ENCODE data around the gene IQCN. TPM values are rescaled to one million over a fixed set of nuclear protein-coding genes. Genes with fewer than 3 reads are reported as not detected.

The IQCN gene
- total RNA-seq: 1.3 TPM
- 1.8 TPM for polyA plus RNA-seq

- no peak for DNase-seq (ENCODE audit: extremely low spot score)
- WGBS: 67% methylated on average over 9 of the region's 9 CpGs
- no peak within 1 kb of the TSS for H3K4me3 ChIP-seq (ENCODE audit: low read depth, low read length)
- H3K4me1 ChIP-seq (ENCODE audit: insufficient read depth): peaks cover 3% of the 10 kb centered on the region
- no peak within 1 kb of the TSS for H3K27ac ChIP-seq (ENCODE audit: low read depth)
- no peaks in the 10 kb centered on the region for H3K36me3 ChIP-seq (ENCODE audit: insufficient read depth)
Observed at GRCh38 chr19:18274219-18274780, at the start of gene IQCN. TSS of gene IQCN (minus strand) at chr19:18274452. CDS start at chr19:18269478, 4,974 bp downstream.

GRCh38 chr19:18322759-18323460, 48.7 kb upstream of the IQCN start, which contains the start of gene LSM4:
TSS of gene LSM4 (minus strand) at chr19:18323076. CDS start at chr19:18323020, 56 bp downstream.
- Histone ChIP-seq H3K4me3 (ENCODE audit: low read depth, low read length) (peak within 1 kb of the TSS; percentile 38), H3K36me3 (ENCODE audit: insufficient read depth) (no peaks in the 10 kb centered on the region), H3K4me1 (ENCODE audit: insufficient read depth) (peaks cover 3% of the 10 kb centered on the region), H3K27ac (ENCODE audit: low read depth) (peak within 1 kb of the TSS; percentile 76)
- under 1% methylated on average over 75 of the region's 75 CpGs for WGBS
- peak; percentile 95 for DNase-seq (ENCODE audit: extremely low spot score)

GRCh38 chr19:18322318-18322758, 48.1 kb upstream of the IQCN start:
- H3K36me3 ChIP-seq (ENCODE audit: insufficient read depth): no peaks in the 10 kb centered on the region
- peak overlapping the region; percentile 59 for H3K27ac ChIP-seq (ENCODE audit: low read depth)
- WGBS: 2% methylated on average over 7 of the region's 7 CpGs
- peaks cover 3% of the 10 kb centered on the region for H3K4me1 ChIP-seq (ENCODE audit: insufficient read depth)
- no peak for DNase-seq (ENCODE audit: extremely low spot score)
- H3K4me3 ChIP-seq (ENCODE audit: low read depth, low read length): peak overlapping the region; percentile 38

- Histone ChIP-seq H3K27ac (ENCODE audit: low read depth) (peak overlapping the region; percentile 39), H3K4me3 (ENCODE audit: low read depth, low read length) (no peak overlapping the region), H3K36me3 (ENCODE audit: insufficient read depth) (no peaks in the 10 kb centered on the region), H3K4me1 (ENCODE audit: insufficient read depth) (peaks cover 3% of the 10 kb centered on the region)
- DNase-seq (ENCODE audit: extremely low spot score): no peak
- WGBS: 11% methylated on average over 9 of the region's 9 CpGs
Observed at GRCh38 chr19:18321734-18322102, 47.5 kb upstream of the IQCN start.

GRCh38 chr19:18320865-18321733, 46.8 kb upstream of the IQCN start:
- H3K4me1 ChIP-seq (ENCODE audit: insufficient read depth): peaks cover 3% of the 10 kb centered on the region
- 53% methylated on average over 14 of the region's 14 CpGs for WGBS
- no peak for DNase-seq (ENCODE audit: extremely low spot score)
- H3K36me3 ChIP-seq (ENCODE audit: insufficient read depth): no peaks in the 10 kb centered on the region
- H3K4me3 ChIP-seq (ENCODE audit: low read depth, low read length): no peak overlapping the region
- H3K27ac ChIP-seq (ENCODE audit: low read depth): no peak overlapping the region

- DNase-seq (ENCODE audit: extremely low spot score): no peak
- Histone ChIP-seq H3K4me3 (ENCODE audit: low read depth, low read length) (no peak overlapping the region), H3K36me3 (ENCODE audit: insufficient read depth) (no peaks in the 10 kb centered on the region), H3K4me1 (ENCODE audit: insufficient read depth) (peaks cover 3% of the 10 kb centered on the region), H3K27ac (ENCODE audit: low read depth) (peak overlapping the region; percentile 30)
- WGBS: 81% methylated on average over 7 of the region's 7 CpGs
Observed at GRCh38 chr19:18319591-18320135, 45.4 kb upstream of the IQCN start.

- H3K4me1 ChIP-seq (ENCODE audit: insufficient read depth): peaks cover 3% of the 10 kb centered on the region
- no peak overlapping the region for H3K4me3 ChIP-seq (ENCODE audit: low read depth, low read length)
- WGBS: 68% methylated on average over 18 of the region's 18 CpGs
- DNase-seq (ENCODE audit: extremely low spot score): no peak
- peak overlapping the region; percentile 54 for H3K27ac ChIP-seq (ENCODE audit: low read depth)
- H3K36me3 ChIP-seq (ENCODE audit: insufficient read depth): no peaks in the 10 kb centered on the region
Observed at GRCh38 chr19:18317961-18318800, 43.9 kb upstream of the IQCN start.

GRCh38 chr19:18313398-18313797, 39.1 kb upstream of the IQCN start:
- H3K27ac ChIP-seq (ENCODE audit: low read depth): no peak overlapping the region
- 87% methylated on average over 3 of the region's 3 CpGs for WGBS

GRCh38 chr19:18312092-18312534, 37.9 kb upstream of the IQCN start:
- Histone ChIP-seq H3K36me3 (ENCODE audit: insufficient read depth) (peaks cover 2% of the 10 kb centered on the region), H3K4me3 (ENCODE audit: low read depth, low read length) (no peak overlapping the region), H3K4me1 (ENCODE audit: insufficient read depth) (no peaks in the 10 kb centered on the region), H3K27ac (ENCODE audit: low read depth) (no peak overlapping the region)
- no peak for DNase-seq (ENCODE audit: extremely low spot score)
- WGBS: 92% methylated on average over 11 of the region's 11 CpGs

More at GRCh38 chr19:18313398-18313797, 39.1 kb upstream of the IQCN start:
- Histone ChIP-seq H3K36me3 (ENCODE audit: insufficient read depth) (peaks cover 2% of the 10 kb centered on the region), H3K4me1 (ENCODE audit: insufficient read depth) (no peaks in the 10 kb centered on the region), H3K4me3 (ENCODE audit: low read depth, low read length) (no peak overlapping the region)
- DNase-seq (ENCODE audit: extremely low spot score): no peak

GRCh38 chr19:18311502-18312091, 37.3 kb upstream of the IQCN start:
- WGBS: 93% methylated on average over 22 of the region's 22 CpGs
- H3K36me3 ChIP-seq (ENCODE audit: insufficient read depth): peaks cover 2% of the 10 kb centered on the region
- no peak for DNase-seq (ENCODE audit: extremely low spot score)

GRCh38 chr19:18310966-18311365, 36.7 kb upstream of the IQCN start:
- peaks cover 2% of the 10 kb centered on the region for H3K36me3 ChIP-seq (ENCODE audit: insufficient read depth)
- no peak for DNase-seq (ENCODE audit: extremely low spot score)
- H3K4me3 ChIP-seq (ENCODE audit: low read depth, low read length): no peak overlapping the region
- H3K4me1 ChIP-seq (ENCODE audit: insufficient read depth): no peaks in the 10 kb centered on the region
- no peak overlapping the region for H3K27ac ChIP-seq (ENCODE audit: low read depth)
- 88% methylated on average over 13 of the region's 13 CpGs for WGBS

More at GRCh38 chr19:18311502-18312091, 37.3 kb upstream of the IQCN start:
- Histone ChIP-seq H3K4me1 (ENCODE audit: insufficient read depth) (no peaks in the 10 kb centered on the region), H3K4me3 (ENCODE audit: low read depth, low read length) (no peak overlapping the region), H3K27ac (ENCODE audit: low read depth) (no peak overlapping the region)

GRCh38 chr19:18310118-18310909, 36.1 kb upstream of the IQCN start:
- H3K36me3 ChIP-seq (ENCODE audit: insufficient read depth): peaks cover 2% of the 10 kb centered on the region
- H3K27ac ChIP-seq (ENCODE audit: low read depth): no peak overlapping the region
- H3K4me1 ChIP-seq (ENCODE audit: insufficient read depth): no peaks in the 10 kb centered on the region
- no peak overlapping the region for H3K4me3 ChIP-seq (ENCODE audit: low read depth, low read length)
- no peak for DNase-seq (ENCODE audit: extremely low spot score)
- WGBS: 80% methylated on average over 23 of the region's 23 CpGs

Measured in urinary bladder (tissue), 4 donors.